SK-N-SH (cell line): ENCODE measurements around the gene GOLGA6A. TPM values are rescaled to one million over a fixed set of nuclear protein-coding genes. Genes with fewer than 3 reads are reported as not detected.

ENCODE experiments used
- CTCF ChIA-PET: fragments of 300-600, 350-600 bp; formaldehyde crosslinking; extraction: SDS; loops from one replicate; lab custom pipeline; 2021; lab: Yijun Ruan, JAX
- POLR2A ChIA-PET: fragments of 350-600 bp; sonication (Branson Sonifier 250); formaldehyde crosslinking; extraction: SDS; loops from one replicate; lab custom pipeline; 2020; ENCODE audit warnings: antibody characterized with exemption, inconsistent platforms; lab: Yijun Ruan, JAX
- DNase-seq: peaks from one replicate; pipeline ENCODE4 v3.0.0; 2012
- H2AFZ ChIP-seq: fragments of 200-600 bp; sonication (generic); 2 replicates; pipeline ENCODE4 v1.8.1; 2016; ENCODE audit warnings: antibody characterized with exemption, mild to moderate bottlenecking, low read depth
- H3F3A ChIP-seq: fragments of 200-600 bp; sonication (generic); replicated peaks from 2 replicates; pipeline ENCODE3; 2016; ENCODE audit warnings: antibody characterized with exemption, mild to moderate bottlenecking; ENCODE audit not compliant: insufficient read depth
- H3K27ac ChIP-seq, 2 experiments: fragments of 200-500 bp in 1 of 2; fragments of 200-600 bp in 1 of 2; sonication (Bioruptor generic) in 1 of 2; sonication (generic), shearing (Covaris generic) in 1 of 2; 2 replicates each; pipeline versions ENCODE4 v1.5.1 to v1.6.1; 2014 to 2016; ENCODE audit warnings: low read depth in 2 of 2, inconsistent platforms in 1 of 2, low read length in 1 of 2, mild to moderate bottlenecking in 1 of 2, mixed read lengths in 1 of 2
- H3K27me3 ChIP-seq: fragments of 200-600 bp; sonication (generic), shearing (Covaris generic); 2 replicates; pipeline ENCODE4 v1.6.1; 2016; ENCODE audit warnings: mixed run types; ENCODE audit not compliant: insufficient read depth
- H3K36me3 ChIP-seq, 2 experiments: fragments of 200-500 bp in 1 of 2; fragments of 200-600 bp in 1 of 2; sonication (Bioruptor generic) in 1 of 2; sonication (generic) in 1 of 2; replicated peaks in 1 of 2; 2 replicates each; pipeline versions ENCODE3 to v1.5.1; 2014 to 2016; ENCODE audit warnings: low read length in 1 of 2, mild to moderate bottlenecking in 1 of 2; ENCODE audit not compliant: insufficient read depth in 2 of 2, control insufficient read depth in 1 of 2
- H3K4me1 ChIP-seq, 2 experiments: fragments of 200-500 bp in 1 of 2; fragments of 200-600 bp in 1 of 2; sonication (Bioruptor generic) in 1 of 2; sonication (generic), shearing (Covaris generic) in 1 of 2; 2 replicates each; pipeline versions ENCODE4 v1.5.1 to v1.6.1; 2014 to 2016; ENCODE audit warnings: low read depth in 1 of 2, low read length in 1 of 2, mixed run types in 1 of 2; ENCODE audit not compliant: insufficient read depth in 2 of 2, control insufficient read depth in 1 of 2
- H3K4me2 ChIP-seq: fragments of 200-600 bp; sonication (generic), shearing (Covaris generic); 2 replicates; pipeline ENCODE4 v1.6.1; 2017; ENCODE audit warnings: mixed run types
- H3K4me3 ChIP-seq, 2 experiments: fragments of 200-500 bp in 1 of 2; fragments of 200-600 bp in 1 of 2; sonication (Bioruptor generic) in 1 of 2; sonication (generic), shearing (Covaris generic) in 1 of 2; 2 replicates each; pipeline versions ENCODE4 v1.5.1 to v1.8.1; 2014 to 2016; ENCODE audit warnings: low read depth in 2 of 2, inconsistent platforms in 1 of 2, low read length in 1 of 2, mild to moderate bottlenecking in 1 of 2, mixed read lengths in 1 of 2, moderate library complexity in 1 of 2
- H3K79me2 ChIP-seq: fragments of 200-600 bp; sonication (generic); 2 replicates; pipeline ENCODE4 v1.8.1; 2017; ENCODE audit warnings: mild to moderate bottlenecking; ENCODE audit not compliant: insufficient read depth
- H3K9ac ChIP-seq: fragments of 200-600 bp; sonication (generic); 2 replicates; pipeline ENCODE4 v1.6.1; 2017; ENCODE audit warnings: mixed run types
- H3K9me2 ChIP-seq: fragments of 200-600 bp; sonication (generic); 2 replicates; pipeline ENCODE4 v1.6.1; 2017; ENCODE audit warnings: mixed run types
- H3K9me3 ChIP-seq: fragments of 200-600 bp; sonication (generic); 2 replicates; pipeline ENCODE4 v1.6.1; 2017; ENCODE audit warnings: mixed run types, mild to moderate bottlenecking, moderate library complexity
- H4K20me1 ChIP-seq: fragments of 200-600 bp; sonication (generic); 2 replicates; pipeline ENCODE4 v1.6.1; 2017; ENCODE audit warnings: mild to moderate bottlenecking, mixed run types; ENCODE audit not compliant: insufficient read depth
- CHD2 ChIP-seq: fragments of 150-350 bp; IDR thresholded peaks from 2 replicates; pipeline ENCODE4 v1.6.1; 2018; ENCODE audit warnings: low read length; ENCODE audit not compliant: partially characterized antibody
- ELF1 ChIP-seq: IDR thresholded peaks from 2 replicates; pipeline ENCODE4 v1.4.0; 2012
- EP300 ChIP-seq, 2 experiments: IDR thresholded peaks; 2 replicates each; pipeline versions ENCODE4 v1.4.0 to v1.6.1; 2012; ENCODE audit warnings: borderline replicate concordance in 1 of 2, low read depth in 1 of 2, low read length in 1 of 2
- FOSL2 ChIP-seq: IDR thresholded peaks from 2 replicates; pipeline ENCODE4 v1.4.0; 2012; ENCODE audit warnings: low read depth, mild to moderate bottlenecking, moderate library complexity, borderline replicate concordance
- FOXJ3 ChIP-seq: sonication (generic); formaldehyde crosslinking; IDR thresholded peaks from 2 replicates; pipeline ENCODE4 v1.5.1; 2020; ENCODE audit warnings: mild to moderate bottlenecking, missing genetic modification reagents
- FOXM1 ChIP-seq: IDR thresholded peaks from 2 replicates; pipeline ENCODE4 v1.4.0; 2012; ENCODE audit warnings: low read depth, mild to moderate bottlenecking
- GABPA ChIP-seq: IDR thresholded peaks from 2 replicates; pipeline ENCODE4 v1.4.0; 2012; ENCODE audit warnings: low read depth, mild to moderate bottlenecking
- IRF3 ChIP-seq: fragments of 150-350 bp; IDR thresholded peaks from 2 replicates; pipeline ENCODE4 v1.6.1; 2016; ENCODE audit warnings: mild to moderate bottlenecking, low read depth, low read length
- NRF1 ChIP-seq: IDR thresholded peaks from 2 replicates; pipeline ENCODE4 v1.6.1; 2012; ENCODE audit warnings: low read depth, mild to moderate bottlenecking, low read length
- RXRA ChIP-seq: IDR thresholded peaks from 2 replicates; pipeline ENCODE4 v1.4.0; 2012; ENCODE audit warnings: low read depth, mild to moderate bottlenecking, borderline replicate concordance
- SMC3 ChIP-seq: IDR thresholded peaks from 2 replicates; pipeline ENCODE4 v1.6.1; 2012; ENCODE audit warnings: low read depth, low read length, improper control_type of control experiment
- TAF1 ChIP-seq: IDR thresholded peaks from 2 replicates; pipeline ENCODE4 v1.6.1; 2012; ENCODE audit warnings: low read depth, mild to moderate bottlenecking, low read length, moderate library complexity, borderline replicate concordance
- WGBS: methylation state at CpG from one replicate; pipeline ENCODE4 v1.1.6; 2017; ENCODE audit warnings: low lambda C conversion rate; 5-methylcytosine and 5-hydroxymethylcytosine counted together
- polyA plus RNA-seq, 3 experiments: library from polyadenylated mRNA; depleted of rRNA; stranded (reverse); fragments of >200 nt; gene quantifications; 2 replicates each; pipeline ENCODE4 v1.2.3, GENCODE V29; 2012
- TF ChIP-seq, protein P1 (sequence below): IDR thresholded peaks from 2 replicates; pipeline ENCODE4 v1.4.0; 2012; ENCODE audit warnings: low read depth, borderline replicate concordance
- TF ChIP-seq, protein P2 (sequence below): fragments of 200-600 bp; sonication (generic); IDR thresholded peaks from 2 replicates; pipeline ENCODE4 v1.6.1; 2017; ENCODE audit warnings: antibody characterized with exemption, mild to moderate bottlenecking, moderate library complexity

GOLGA6A gene
- polyA plus RNA-seq, 1 of the 3 experiments (the other 2 are of a cell fraction), result not detected

GRCh38 chr15:74121039-74121438 lies 38.7 kb upstream of the GOLGA6A start:
- no peak overlapping the region for H3K9ac ChIP-seq
- no peaks in the 10 kb centered on the region for H3K9me3 ChIP-seq
- H3K79me2 ChIP-seq, result no peaks in the 10 kb centered on the region
- H3K36me3 ChIP-seq, result no peaks in the 10 kb centered on the region
- H3F3A ChIP-seq, result no peaks in the 10 kb centered on the region
- ChIA-PET CTCF (interaction anchor here (0.9 to 3.8 kb wide), 7 partner anchors 11 to 202 kb away, joined by 3 to 37 read pairs (median 6); no protein-coding TSS in a partner anchor), POLR2A (no interaction called here)
- no peaks in the 10 kb centered on the region for H3K9me2 ChIP-seq
- peaks cover 0 to 14% of the 10 kb centered on the region in 2 experiments; a peak in 1 of 4 replicates for H3K4me1 ChIP-seq
- H3K27me3 ChIP-seq, result 0 out of 2 replicates have a peak, but pooled peaks cover 4% of the 10 kb centered on the region
- H3K27ac ChIP-seq, result no peak overlapping the region
- TF ChIP-seq, protein P1, sequence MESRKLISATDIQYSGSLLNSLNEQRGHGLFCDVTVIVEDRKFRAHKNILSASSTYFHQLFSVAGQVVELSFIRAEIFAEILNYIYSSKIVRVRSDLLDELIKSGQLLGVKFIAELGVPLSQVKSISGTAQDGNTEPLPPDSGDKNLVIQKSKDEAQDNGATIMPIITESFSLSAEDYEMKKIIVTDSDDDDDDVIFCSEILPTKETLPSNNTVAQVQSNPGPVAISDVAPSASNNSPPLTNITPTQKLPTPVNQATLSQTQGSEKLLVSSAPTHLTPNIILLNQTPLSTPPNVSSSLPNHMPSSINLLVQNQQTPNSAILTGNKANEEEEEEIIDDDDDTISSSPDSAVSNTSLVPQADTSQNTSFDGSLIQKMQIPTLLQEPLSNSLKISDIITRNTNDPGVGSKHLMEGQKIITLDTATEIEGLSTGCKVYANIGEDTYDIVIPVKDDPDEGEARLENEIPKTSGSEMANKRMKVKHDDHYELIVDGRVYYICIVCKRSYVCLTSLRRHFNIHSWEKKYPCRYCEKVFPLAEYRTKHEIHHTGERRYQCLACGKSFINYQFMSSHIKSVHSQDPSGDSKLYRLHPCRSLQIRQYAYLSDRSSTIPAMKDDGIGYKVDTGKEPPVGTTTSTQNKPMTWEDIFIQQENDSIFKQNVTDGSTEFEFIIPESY, result no peak
- no peak for TF ChIP-seq FOXJ3 (CRISPR knock-in tag)
- TF ChIP-seq FOSL2, result no peak
- no peak for TF ChIP-seq CHD2
- WGBS, result 24% methylated on average over 4 of the region's 4 CpGs
- H3K4me2 ChIP-seq, result no peak overlapping the region
- H4K20me1 ChIP-seq, result no peaks in the 10 kb centered on the region
- no peak overlapping the region for H2AFZ ChIP-seq
- H3K4me3 ChIP-seq, result no peak overlapping the region
- DNase-seq, result no peak

DNA sequence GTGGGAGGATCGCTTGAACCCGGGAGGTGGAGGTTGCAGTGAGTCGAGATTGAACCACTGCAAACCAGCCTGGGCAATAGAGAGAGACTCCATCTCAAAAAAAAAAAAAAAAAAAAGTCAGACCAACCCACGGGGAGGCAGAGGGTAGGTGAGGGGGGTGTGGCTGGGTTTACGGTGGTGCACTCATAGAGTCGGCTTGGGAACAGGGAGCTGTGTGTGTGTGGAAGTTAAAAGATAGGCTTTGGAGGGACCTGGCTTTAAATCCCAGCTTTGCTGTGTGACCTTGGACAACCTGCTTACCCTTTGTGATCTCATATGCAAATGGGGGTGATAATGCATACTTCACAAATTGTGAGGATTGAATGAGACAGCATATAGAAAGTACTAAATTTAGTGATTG lies 38.1 kb upstream of the GOLGA6A start:
- POLR2A ChIA-PET, result no interaction called here
- WGBS, result 79% methylated on average over 6 of the region's 6 CpGs

GRCh38 chr15:74109713-74110112 lies 27.4 kb upstream of the GOLGA6A start:
- 82% methylated on average over 7 of the region's 7 CpGs for WGBS
- ChIA-PET CTCF (interaction anchor here (1.0 kb wide), 1 partner anchor 213 kb away, joined by 3 read pairs; no protein-coding TSS in a partner anchor), POLR2A (no interaction called here)
- Histone ChIP-seq H3K9ac (no peak overlapping the region), H2AFZ (no peak overlapping the region), H3K79me2 (no peaks in the 10 kb centered on the region), H3F3A (no peaks in the 10 kb centered on the region), H3K4me1 (no peaks in the 10 kb centered on the region), H3K27me3 (peaks cover 5% of the 10 kb centered on the region; the same call in 1 of the 2 replicates), H3K27ac (no peak overlapping the region), H3K9me2 (no peaks in the 10 kb centered on the region), H3K36me3 (no peaks in the 10 kb centered on the region), H3K4me2 (no peak overlapping the region), H4K20me1 (no peaks in the 10 kb centered on the region), H3K4me3 (no peak overlapping the region), H3K9me3 (no peaks in the 10 kb centered on the region)
- TF ChIP-seq GABPA, result no peak
- no peak for TF ChIP-seq FOSL2
- TF ChIP-seq, protein P2, sequence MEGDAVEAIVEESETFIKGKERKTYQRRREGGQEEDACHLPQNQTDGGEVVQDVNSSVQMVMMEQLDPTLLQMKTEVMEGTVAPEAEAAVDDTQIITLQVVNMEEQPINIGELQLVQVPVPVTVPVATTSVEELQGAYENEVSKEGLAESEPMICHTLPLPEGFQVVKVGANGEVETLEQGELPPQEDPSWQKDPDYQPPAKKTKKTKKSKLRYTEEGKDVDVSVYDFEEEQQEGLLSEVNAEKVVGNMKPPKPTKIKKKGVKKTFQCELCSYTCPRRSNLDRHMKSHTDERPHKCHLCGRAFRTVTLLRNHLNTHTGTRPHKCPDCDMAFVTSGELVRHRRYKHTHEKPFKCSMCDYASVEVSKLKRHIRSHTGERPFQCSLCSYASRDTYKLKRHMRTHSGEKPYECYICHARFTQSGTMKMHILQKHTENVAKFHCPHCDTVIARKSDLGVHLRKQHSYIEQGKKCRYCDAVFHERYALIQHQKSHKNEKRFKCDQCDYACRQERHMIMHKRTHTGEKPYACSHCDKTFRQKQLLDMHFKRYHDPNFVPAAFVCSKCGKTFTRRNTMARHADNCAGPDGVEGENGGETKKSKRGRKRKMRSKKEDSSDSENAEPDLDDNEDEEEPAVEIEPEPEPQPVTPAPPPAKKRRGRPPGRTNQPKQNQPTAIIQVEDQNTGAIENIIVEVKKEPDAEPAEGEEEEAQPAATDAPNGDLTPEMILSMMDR, result no peak
- no peak for TF ChIP-seq IRF3
- no peak for DNase-seq

More for the DNA sequence above, 38.1 kb upstream of the GOLGA6A start:
- Histone ChIP-seq H3F3A (no peaks in the 10 kb centered on the region), H3K9me2 (no peaks in the 10 kb centered on the region), H3K4me1 (peaks cover 0 to 12% of the 10 kb centered on the region in 2 experiments; a peak in 1 of 4 replicates), H3K27me3 (0 out of 2 replicates have a peak, but pooled peaks cover 4% of the 10 kb centered on the region), H3K4me2 (no peak overlapping the region), H3K9me3 (no peaks in the 10 kb centered on the region), H2AFZ (no peak overlapping the region), H3K36me3 (no peaks in the 10 kb centered on the region), H3K27ac (no peak overlapping the region), H4K20me1 (no peaks in the 10 kb centered on the region), H3K79me2 (no peaks in the 10 kb centered on the region), H3K4me3 (no peak overlapping the region), H3K9ac (no peak overlapping the region)
- CTCF ChIA-PET, result interaction anchor here (0.9 to 3.8 kb wide), 7 partner anchors 11 to 202 kb away, joined by 3 to 37 read pairs (median 5); no protein-coding TSS in a partner anchor
- no peak for TF ChIP-seq RXRA
- TF ChIP-seq EP300 (IDR thresholded peaks at IDR 0.05; ENCODE audit: borderline replicate concordance in 1 of 2, low read depth in 1 of 2, low read length in 1 of 2), result no peak
- no peak for TF ChIP-seq ELF1
- TF ChIP-seq NRF1, result no peak
- TF ChIP-seq SMC3, result no peak
- TF ChIP-seq TAF1, result no peak
- no peak for TF ChIP-seq FOXM1
- DNase-seq, result no peak
